Measurements from ENCODE around the gene TALDO1.

Gene TALDO1

DNA sequence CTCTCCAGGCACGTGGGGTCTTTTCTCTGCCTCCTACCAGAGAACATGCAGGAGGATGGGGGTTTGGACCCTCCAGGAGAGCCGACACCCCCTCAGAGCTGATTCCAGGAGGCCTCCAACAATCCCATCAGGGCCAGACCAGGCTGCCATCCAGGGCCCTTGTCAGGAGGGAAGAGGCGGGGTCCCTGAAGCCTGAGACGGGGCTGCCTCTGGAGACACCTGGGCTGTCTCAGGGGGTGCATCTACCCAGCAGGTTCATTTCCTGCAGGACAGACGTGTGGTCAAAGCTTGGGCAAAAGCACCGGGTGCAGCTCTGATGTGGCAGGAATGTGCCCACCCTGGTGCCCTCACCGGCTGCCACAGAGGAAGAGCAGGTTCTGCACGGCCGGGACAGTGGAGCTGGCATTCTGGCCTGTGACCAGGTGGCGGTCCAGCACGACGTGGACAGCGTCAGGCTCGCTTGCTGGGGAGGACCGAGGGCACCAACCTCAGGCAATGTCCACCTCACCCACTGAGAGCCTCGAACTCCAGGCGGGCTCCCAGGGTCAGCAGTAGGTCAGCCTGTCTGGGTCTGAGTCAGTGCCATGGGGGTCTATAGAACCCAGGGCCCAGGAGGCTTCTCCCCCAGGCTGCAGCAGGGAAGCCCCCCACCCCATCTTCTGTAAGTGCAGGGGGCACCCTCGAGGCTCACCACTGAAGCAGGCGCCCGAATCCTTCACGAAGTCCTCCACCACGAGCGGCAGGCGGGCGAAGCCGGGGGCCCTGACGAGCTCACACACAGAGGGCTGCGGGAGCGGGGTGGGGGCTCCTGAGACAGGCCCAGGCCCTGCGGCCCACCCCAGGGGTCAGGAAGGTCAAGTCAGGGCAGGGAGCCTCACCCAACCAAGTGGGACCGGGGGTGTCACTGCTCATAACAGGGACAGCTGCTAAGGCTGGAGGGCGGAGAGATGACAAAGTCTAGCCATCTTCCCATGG, 23.7 kb downstream of the TALDO1 start:
- no peak for DNase-seq

DNA sequence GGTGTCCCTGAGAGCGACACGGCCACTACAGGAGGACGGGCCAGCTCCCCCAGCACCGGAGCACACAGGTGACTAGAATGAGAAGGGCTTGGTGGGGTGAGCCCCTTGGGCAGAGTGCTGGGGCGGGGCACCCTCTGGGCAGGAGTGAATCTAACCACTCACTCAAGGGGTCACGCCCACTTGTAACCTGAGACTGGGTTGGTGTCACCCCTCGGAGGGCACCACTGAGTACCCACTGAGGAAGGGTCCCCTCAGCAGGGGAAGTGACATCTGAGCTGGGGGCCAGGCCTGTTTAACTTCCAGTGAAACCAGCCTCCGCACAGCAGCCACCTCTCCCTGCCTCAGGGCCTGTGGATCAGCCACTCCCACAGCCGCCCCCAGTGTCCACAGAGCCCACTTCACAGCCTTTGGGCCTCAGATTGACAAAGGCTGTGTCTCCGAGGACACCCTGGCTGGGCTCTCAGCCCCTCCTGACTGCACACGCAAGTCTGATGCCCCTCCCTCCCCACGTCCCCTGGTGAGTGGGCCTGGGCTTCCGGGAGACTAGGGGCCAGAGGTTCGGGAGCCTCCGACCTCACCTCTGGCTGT, 24.4 kb downstream of the TALDO1 start:
- no peak for DNase-seq

DNA sequence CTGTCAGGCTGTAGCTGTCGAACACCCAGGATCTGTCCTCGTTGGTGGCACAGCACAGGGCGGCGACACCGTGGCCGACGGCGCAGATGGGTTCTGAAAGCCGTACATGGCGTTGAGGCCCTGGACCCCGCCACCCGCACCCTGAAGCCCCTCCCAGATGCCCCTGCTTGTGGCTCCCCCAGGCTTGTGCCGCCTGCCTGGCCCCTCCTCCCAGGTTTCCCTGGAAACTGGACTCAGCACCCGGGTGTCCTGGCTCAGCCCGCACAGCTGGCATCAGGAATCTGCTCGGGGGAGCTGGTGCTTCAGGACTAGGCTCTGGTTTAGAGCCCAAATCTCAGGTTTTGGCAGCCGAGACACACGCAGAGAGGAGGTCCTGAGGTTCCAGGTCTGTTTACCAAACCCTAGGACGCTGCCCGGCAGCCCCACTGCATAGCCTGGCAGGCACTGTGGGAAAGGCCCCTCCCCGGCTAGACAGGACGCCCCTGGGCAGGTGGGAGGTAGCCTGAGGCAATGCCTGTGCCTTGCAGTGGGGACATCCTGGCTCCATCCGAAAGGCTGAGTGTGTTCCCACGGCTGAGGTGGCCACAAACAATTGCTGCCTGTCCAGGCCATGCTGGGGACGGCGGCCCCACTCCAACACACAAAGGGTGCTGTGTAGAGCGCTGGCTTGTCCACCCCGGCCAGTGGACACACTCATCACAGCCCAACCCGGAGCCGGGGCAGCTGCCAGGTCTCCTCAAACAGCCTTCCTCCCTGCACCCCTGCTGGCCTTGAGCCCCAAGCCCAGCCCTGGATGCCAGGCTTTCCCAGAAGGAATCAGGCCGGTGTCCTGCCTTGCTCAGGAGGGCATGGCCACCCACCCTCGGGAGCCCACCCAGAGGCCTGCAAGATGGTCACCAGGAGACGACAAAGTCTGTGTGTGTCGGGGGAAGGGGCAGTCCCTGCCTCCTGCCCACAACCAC, 25.4 kb downstream of the TALDO1 start:
- no peak for DNase-seq

DNA sequence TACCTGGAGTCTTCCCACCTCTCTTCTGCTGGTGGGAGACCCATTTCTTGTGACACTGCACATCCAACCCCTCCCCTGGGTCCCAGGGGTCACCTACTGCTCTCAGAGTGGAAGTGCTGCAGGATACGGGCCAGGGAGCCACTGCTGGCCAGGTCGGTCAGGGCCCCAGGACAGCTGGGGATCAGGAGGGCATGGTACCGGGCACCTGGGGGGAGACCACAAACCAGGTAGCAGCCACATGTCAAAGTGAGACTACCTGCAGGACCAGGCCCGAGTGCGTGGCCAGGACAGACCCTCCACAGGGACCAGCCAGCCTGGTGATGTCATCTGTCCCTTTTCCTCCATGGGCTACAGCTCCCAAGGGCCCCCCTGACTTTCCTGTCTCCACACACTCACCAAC, 26.2 kb downstream of the TALDO1 start:
- DNase-seq, result no peak

DNA sequence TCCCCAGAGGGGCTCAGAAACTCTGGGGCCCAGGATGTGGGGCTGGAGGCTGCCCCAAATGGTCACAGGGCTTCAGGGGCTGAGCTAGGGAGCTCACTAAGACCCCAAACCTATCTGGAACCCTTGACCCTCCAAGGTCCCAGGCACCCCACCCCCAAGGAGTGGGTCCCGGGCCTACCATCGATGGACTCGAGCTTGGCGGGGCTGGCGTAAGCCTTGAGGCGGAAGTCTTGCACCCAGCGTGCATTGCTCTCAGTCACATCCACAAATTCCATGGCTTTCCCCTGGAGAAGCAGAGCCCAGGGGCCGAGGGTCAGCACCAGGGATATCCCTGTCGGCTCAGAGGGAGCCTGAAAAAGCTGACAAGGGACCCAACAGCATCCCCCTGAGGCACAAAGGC, 26.6 kb downstream of the TALDO1 start:
- DNase-seq, result no peak

DNA sequence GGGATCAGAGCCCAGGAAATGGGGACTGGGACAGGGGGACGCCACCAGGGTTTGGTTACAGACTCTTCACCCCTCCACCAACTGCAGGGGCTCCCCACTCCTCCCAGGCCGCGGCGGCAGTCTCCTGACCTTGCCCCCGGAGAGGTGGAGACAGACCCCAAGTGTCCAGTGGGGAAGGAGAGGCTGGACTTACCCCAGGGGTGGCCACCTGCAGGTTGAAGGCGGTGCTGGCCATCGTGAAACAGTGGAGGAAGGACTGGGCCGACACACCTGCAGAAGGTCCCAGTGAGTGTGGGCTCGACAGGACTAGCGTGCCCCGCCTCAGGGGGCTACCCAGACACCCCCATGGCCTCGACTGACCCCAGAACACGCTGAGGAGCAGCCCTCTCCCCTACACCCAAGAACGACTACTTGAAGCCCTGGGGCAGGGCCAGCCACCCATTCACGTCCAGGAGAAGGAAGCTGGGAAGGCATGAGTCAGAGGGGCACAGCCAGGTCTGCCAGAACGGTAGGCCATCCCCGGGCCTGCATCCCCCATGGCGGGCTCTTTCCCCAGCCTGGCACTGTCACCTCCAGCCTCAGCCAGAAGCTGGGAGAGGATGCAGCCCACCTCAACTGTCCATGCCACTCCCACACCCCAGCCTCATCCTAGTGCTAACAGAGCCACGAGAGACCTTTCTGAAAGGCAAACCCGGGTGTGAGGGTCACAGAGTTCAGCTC, 27.8 kb downstream of the TALDO1 start:
- DNase-seq, result no peak

DNA sequence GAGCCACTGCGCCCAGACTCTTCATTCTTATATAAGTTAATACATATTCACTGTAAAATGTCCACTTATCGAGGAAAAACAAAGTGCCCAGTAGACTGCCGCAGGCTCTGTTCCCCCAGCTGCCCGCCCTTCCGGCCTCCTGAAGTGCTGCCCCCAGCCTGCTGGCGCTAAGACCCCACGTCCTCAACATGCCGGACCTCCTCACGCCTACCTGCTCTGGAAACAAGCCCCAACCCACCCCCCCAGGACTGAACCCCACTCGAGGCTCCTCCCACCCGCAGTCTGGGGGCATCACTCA, 28.9 kb downstream of the TALDO1 start:
- no peak for DNase-seq

DNA sequence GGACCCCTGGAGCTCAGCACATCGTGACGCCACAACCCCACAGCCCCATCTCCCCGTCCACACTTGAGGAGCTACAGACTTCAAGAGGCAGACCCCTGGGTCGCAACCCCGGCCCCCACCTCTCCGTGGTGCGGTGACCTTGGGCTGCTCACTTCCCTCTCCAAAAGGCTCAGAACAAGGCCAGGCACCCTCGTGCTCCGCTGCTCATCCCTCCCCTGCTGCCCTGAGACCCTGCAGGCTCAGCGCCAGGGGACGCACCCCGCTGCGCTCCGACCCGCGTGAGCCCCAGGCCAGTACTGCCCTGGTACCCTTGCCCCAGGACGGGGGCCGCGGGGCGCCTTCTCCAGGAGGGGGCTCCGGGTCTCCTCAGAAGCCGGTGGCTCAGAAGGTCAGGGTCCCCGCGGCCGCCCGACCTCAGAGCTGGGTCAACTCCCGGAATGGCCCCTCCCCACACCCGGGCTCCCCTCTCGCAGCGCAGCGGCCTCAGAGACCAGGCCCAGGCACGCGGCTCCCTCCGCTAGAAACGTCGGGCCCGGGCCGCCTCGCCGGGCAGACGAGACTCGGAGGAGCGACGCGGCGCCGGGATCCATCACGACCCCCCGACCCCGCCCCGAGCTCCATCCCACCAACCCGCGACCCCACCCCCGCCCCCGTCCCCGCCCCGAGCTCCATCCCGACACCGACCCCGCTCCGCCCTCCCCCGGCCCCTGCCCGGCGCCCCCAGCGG, 29.5 kb downstream of the TALDO1 start:
- peak; percentile 27 for DNase-seq

DNA sequence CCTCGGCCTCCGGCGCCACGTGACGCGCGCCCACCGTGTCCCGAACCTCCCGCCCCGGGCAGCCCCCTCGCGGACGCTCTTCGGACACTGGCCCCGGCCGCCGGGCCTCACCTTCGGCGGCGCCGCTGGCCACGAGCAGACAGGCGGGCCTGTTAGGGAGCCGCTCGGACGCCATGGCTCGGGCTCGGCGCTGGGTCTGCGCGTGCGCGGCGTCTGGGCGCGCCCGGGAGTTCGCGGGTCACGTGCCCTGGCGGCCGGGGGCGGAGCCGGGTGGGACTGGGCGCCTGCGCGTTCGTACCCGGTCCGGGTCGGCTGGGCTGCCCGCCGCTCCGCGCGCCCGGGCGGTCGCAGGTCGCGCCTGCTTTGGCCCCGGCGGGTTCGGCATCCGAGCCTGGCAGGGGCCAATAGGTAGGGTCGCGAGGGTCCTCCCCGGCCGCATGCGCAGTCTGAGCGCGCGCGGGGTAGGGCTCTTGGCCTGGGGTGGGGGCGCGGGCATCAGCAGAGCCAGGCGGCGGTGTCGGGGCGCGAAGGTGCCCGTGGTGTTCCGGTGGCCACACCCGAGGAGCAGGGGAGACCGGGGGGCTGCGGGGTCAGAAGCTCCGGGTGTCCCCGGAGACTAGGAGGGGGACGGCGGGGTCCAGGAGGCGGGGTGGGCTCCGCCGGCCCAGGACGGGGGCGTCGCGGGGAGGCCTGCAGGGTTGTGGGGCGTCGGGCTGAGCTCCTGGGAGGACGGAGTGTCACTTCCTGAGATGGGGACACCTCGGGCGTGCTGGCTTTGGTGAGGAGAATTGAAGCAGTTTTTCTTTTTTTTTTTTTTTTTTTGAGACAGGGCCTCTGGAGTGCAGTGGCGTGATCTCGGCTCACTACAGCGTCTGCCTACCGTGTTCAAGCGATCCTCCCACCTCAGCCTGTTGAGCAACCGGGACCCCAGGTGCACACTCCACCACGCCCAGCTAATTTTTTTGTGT, 30.3 kb downstream of the TALDO1 start, which contains the start of gene GATD1:
TSS of gene GATD1 (minus strand) at position 200 of the 968 bp plus-strand sequence. CDS start at position 175, 25 bp downstream.
- DNase-seq, result peak; percentile 93

DNA sequence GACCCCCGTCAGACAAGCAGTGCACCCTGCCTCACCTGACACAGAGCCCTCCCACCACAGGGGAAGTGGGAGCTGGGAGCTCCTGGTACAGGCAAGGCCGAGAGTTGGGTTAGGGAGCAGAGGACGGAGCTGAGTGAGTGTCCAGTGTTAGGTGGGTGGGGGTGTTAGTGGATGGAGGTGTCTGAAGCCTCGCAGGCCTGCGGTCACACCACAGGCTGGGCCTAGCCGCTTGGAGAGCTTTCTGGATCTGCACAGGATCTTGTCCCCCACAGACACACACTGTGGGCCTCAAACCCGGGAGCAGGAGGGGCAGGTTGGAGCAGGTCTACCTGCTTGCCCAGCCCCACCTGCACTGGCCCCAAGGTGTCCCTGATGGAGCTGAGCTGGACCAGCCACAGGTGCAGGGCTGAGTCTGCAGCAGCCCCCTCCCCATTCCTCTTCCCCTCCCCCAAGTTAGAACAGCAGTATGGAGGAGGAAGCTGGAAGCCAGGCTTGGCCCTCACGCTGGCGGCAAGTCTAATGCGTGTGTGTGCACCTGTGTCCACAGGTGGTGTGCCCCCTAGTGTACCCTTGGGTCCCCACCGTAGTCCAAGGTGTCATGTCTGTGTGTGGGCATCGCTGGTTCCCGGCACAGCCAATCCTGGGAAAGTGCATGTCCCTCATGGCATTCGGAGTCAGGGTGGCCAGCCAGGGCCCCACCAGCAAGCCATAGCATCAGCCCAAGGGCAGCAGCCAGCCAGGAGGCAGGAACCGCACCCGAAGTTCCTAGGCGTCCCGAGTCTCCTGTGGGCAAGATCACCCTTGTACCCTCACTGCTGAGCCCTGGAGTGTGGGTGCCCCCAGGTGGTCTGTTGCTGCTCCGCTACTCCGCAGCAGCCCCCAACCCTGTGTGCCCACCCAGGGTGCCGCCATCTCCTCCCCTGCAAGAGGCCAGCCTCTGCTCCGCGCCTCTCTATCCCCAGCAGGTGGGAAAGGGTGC, 32.0 kb downstream of the TALDO1 start:
- DNase-seq, result no peak

DNA sequence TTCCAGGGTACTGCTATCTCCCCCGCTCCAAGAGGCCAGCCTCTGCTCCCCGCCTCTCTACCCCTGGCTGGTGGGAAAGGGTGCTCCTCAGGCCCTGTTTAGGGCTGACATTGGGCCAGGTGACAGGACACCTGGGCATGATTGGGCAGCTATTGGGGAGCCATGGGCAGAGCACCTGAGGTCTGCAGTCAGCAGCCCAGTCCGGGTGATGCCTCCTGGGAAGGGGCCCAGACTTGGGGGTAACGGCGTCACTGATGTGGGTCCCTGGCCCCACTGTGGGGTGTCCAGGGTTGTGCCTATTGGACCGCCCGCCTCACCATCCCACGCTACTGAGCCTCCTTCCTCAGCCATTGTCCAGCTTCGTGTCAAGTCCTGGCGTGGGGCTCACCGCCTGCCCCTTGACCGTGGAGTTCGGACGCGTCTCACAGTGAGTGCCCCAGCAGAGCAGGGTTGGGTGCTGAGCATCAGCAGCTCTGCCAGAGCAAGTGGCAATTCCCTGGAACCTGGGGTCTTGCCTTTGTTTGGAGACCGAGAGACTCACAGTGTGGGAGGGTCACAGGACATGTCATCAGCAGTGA, 32.8 kb downstream of the TALDO1 start:
- DNase-seq, result no peak

DNA sequence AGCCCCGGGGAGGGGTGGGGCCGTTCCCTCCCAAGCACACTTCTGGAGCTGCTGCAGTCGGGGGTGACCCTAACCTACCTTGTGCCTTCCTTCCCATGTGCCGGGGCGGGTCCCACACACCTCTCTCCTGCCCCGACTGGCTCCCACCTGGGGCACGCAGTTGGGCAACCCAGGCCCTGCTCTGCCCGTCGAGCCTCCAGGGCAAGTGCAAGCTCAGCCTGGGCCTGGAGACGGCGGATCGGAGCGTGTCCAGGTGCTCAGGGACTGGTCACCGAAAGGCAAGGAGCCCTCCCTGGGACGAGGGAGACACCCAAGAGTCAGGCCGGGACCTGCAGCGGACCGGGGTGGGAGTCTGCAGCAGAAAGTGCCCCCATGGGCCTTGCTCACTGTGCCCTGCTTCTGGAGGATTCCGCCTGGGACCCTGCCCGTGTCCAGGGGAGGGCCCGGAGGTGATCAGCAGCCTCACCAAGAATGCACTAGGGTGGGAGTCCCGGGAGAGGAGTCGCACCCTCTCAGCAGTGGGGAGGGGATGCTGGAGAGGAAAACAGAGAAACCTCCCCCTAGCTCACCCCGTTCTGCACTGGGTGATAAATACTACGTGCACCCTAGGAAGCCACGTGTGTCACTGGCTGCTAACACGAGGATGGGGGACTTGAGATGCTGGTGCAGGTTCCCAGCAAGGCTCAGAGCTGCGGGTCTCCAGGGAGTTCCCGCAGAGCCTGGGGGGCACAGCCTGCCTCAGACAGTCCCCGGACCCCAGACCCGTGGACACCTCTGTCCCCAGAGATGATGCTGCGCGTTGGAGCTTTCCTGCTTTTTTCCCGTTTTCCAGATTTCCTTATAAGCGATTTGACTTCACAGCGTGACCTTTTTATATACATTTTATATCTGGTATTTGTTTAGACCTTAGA, 35.3 kb downstream of the TALDO1 start:
- no peak for DNase-seq

DNA sequence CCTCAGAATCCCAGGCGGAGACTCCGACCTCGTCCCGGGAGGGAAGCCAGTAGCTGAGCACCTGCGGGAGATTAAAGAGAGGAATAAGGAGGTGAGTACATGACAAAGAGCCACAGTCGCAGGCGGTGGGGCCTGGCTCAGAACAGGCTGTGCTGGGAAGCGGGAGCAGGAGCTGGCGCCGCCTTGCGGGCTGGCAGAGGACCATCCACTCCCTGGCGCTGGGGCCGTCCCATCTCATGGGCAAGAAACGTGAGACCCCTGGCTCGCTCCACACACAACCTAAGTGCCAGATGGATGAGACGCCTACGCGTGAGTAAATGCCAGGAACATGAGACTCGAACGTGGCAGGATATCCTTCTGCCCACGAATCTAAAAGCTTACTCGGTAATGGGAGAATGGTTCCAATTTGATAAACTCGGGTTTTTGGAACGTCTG, 36.3 kb downstream of the TALDO1 start:
- peak; percentile 41 for DNase-seq

DNA sequence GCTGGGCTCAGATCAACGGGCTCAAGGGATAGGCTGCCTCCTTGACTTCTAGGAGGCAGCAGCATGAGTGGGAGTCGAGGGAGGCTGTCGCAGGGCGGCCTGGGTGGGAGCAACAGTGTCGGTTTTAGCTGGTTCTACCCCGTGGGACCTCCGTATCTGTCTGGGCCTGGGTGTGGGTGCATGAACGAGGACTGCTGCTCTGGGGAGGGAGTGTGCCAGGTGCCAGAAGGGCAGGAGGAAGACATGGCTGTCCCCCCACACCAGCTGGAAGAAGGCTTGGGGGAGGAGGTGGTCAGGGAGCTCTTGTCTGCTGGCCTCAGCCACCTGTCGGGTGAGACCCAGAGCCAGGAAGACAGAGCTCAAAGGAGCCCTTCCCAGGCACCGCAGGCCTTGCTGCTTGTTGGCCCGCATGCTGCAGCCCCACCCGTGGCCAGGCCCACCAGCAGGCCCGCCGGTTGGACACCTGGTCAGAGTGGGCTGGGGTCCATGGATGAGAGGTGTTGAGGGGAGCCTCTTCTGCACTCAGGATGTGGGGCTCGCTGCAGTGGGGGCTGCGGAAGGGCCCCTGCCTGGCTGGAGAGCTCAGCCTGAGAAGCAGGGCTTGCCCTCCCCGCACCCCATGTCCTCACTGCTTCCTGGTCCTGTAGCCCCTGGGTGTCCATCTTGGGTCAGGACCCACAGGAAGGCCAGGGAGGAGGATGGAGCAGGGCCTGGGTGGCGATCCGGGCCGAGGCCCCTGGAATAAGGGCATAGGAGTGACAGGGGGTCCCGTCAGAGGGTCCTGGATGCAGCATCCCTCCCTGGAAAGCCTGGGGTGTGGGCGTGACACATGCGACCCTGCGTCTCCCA, 39.2 kb downstream of the TALDO1 start:
- no peak for DNase-seq

DNA sequence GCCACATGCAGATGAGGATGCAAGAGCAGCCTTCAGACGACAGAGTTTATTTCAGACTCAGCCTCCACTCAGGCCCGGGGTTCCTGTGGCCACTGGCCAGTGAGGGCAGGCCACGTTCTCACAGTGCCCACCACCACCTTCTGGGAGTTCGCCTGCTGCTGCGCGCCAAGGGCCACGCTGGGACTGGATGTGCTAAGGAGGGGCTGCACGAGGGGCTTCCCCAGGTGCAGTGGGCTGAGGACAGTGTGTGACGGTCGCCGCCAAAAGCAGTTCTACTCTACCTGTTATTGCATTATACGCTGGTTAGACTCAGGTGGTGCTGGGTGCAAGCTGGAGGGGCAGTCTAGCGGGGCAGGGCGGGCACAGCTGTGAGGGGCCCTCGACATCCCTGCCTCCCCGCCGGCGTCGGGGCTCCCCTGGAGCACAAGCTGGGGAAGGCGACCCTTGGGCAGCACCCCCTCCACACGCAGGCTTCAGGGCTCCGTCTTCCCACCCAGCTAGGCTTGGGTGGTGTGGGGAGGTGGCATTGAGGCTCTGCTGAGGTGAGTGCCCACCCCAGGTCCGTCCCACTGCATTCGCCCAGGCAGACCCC, 39.9 kb downstream of the TALDO1 start:
- DNase-seq, result no peak

DNA sequence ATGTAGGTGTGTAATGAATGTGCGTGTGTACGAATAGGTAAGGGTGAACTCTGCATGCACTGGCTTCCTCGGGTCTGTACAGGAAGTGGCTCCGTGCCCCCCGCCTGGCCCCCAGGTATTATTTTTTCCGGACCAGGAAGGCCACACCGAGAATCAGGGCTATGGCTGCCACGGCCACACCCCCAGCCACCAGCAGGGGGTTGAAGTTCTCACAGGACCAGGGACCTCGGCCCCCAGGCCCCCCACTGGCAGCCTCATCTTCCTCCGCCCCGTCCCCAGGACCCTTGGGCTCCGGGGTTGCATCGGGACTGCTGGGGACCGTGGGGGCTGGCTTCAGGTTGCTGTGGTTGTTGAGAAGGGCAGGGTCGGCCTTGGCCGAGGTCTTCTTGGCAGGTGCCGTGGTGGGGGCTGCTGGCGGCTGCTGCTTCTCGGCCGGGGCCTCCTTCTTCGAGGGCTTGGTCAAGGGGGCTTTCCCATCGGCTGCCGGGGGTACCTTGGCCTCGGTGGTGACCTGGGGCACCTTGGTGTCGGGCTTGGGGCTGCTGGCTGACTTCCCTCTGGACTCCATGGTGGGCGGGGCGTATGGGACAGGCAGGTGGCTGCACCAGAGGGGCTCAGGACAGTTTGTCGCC, 40.9 kb downstream of the TALDO1 start:
- no peak for DNase-seq
